ENCODE results near the gene EDN2.
A peak's percentile ranks its signal among the peaks of the same experiment; 100 is the strongest.

The EDN2 gene

DNA sequence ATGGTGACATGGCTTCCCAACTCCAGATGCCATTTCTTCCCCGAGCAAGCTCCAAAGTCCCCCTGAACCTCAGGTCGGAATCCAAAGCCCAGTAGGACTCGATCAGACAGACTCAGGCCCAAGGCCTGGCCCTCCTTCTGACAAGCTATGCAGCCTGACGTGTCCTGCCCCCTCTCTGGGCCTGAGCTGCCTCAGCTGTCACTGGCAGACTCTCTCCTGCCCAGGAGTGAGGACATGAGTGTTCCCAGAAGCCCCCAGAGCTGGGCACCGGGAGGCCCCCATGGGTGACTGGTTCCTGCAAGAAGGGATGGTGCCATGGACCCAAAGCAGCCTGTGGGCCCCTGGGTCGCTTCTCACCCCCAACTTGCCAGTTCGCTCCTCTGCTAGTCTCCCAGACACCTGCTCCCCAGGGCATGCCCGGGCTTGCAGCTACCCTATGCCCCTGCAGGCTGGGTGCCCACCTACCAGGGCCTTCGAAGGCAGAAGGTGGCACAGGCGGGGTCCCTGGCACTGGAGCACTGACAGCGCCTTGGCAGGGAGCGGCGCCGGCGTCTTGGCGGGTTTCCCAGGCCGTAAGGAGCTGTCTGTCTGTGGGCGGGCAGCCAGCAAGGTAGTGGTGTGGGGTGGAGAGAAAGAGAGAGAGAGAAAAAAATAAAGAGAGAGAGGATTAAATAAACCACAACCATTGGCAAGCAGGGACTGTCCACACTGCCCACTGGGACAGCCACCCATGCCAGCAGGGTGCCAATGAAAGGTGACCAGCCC is 2.3 kb downstream of the EDN2 start:
- DNase-seq = no peak

DNA sequence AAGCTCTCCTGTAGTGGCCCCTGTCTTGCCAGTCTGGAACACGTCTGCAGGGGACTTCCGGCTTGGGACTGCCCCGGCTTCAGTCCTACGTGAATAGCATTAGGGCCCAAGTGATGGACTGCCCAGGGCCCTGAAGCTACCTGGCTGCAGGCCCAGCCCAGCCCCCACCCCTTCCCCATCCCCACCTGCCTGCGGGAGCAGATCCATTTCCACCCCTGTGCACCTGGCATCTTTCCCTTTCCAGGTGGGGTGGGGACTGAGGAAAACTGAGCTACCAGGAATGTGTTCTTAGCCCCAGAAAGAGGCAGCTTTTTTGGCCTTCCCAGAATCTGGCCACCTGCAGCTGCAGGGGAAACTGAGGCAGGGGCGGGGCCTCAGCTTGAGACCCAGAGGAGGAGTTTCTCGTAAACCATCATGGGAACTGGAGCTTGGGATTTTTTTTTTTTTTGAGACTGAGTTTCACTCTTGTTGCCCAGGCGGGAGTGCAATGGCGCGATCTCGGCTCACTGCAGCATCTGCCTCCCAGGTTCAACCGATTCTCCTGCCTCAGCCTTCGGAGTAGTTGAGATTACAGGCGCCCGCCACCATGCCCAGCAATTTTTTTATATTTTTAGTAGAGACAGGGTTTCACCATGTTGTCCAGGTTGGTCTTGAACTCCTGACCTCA is 3.2 kb downstream of the EDN2 start:
- no peak for DNase-seq

DNA sequence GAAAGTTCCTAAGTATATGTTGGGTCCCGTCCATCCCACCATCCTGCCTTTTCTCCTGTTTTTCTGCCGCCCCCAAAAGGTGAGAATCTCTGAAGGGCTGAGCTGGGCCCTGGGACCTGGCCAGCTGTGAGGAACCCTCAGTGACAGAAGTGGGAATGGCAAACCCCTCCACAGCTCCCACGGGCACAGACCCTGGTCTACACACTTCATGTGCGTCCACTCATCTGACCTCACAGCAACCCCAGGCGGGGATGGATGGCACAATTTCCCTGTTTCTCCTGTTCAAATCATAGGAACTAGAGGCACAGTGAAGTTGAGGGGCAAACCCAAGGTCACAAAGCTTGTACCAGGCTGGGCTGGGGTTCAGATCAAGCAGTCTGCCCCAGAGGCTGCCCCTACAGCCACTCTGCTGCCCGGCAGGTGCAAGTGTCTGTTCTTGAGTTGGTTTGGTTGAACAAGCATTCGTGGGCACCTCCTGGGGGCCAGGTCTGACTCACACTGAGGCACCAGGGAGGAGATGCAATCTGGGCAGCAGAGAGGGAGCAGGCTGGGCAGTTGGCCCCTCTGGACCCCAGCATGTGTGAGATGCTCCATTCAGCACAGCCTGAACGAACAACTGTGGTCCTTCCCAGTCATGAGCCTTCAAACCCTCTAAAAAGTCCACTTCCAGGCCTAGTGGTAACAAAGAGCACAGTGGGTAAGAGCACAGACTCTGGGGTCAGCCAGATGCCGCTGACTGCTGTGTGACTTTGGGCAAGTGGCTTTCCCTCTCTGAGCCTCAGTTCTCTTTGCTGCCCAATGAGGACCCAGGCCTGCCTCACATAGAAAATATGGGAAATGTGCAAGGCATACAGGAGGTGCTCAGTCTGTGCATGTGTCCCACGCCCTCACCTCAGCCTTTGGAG is 4.0 kb downstream of the EDN2 start:
- no peak for DNase-seq

GRCh38 chr1:41479808-41480160 is 4.7 kb downstream of the EDN2 start:
- no peak for DNase-seq

DNA sequence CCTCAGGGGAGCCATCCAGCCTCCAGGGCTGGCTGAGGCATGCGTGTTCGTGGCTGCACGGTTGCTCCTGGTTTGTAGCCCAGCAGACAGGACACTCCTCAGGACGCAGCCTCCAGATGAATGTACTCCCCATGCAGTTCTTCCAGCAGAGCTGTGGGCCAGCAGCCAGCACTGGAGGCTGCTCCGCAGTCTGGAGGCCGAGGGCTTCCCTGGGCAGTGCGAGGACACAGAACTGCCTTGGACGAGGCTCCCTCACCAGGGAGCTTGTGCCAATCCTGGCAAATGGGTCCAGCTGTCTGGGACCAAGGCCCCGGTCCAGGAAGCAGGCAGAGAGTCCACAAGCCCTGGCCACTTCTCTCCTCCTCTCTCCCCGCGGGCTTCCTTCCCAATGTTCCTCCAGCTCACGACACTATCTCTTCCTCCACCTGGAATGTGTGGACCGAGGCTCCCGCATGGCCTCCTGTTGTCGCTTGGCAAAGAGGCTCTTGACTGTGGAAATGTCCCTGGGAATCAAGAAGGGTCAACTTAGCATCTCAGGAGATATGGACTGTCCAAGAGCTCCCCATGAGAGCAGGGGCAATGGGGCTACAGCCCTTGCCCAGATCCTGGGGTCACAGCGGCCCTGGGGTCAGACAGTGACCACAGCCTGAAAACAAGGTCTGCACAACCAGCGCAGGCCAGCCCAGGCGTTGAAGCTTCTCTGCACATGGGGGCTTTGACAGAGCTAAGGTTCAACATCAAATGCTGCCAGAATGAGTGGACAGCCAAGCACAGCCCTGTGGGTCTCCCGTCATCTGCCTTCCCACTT is 5.3 kb downstream of the EDN2 start:
- no peak for DNase-seq

DNA sequence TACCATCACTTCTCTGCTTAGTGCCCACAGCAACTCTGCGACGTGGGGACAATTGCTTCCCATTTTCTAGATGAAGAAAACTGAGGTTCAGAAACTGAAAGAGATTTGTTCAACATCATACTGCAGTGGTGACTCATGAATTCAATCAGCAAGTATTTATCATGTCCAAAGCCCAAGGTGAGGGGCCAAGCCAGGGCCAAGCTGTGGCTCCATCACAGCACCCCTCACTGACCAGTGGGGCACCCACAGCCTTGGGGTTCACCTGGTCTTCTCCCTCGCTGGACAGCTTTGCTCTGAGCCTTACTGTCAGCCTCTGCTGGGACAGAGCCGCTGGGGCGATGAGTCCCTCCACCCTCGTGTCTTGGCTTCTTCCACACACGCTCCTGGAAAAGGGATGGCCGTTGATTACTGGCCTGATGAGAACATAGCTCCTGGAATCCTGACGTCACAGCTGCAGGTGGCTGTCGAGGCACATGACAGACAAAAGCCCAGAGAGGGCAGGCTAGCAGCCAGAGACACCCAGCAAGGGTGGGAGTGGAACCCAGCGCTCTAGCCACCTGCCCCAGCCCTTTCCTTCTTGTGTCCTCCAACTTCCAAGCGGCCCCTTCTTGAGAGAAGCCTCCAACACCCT is 6.2 kb downstream of the EDN2 start:
- no peak for DNase-seq

DNA sequence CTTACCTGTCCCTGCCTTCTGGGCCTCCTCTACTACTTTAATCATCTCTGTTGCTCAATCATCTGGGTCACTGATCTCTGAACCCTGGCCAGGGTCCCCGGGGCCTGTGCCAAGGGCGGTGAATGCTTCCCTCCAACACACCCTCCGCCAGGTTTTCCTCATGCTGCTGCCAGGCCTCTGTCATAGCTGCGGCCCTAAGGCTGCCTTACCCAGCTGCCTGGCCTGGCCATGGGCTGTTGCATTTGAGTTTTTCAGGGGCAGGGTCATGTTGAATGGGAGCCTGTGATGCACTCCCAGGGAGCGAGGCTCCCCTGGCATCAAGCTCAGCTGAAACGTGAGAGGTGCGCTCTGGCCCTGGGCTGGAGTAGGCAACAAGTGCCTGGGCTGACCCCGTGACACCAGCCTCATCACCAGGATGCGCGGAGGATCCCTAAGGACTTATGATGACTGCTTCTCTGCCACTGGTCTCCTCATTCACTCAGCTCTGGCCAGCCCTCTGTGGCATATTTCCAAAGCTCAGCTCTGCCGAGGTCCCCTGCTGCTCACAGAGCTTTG is 7.6 kb downstream of the EDN2 start:
- no peak for DNase-seq

DNA sequence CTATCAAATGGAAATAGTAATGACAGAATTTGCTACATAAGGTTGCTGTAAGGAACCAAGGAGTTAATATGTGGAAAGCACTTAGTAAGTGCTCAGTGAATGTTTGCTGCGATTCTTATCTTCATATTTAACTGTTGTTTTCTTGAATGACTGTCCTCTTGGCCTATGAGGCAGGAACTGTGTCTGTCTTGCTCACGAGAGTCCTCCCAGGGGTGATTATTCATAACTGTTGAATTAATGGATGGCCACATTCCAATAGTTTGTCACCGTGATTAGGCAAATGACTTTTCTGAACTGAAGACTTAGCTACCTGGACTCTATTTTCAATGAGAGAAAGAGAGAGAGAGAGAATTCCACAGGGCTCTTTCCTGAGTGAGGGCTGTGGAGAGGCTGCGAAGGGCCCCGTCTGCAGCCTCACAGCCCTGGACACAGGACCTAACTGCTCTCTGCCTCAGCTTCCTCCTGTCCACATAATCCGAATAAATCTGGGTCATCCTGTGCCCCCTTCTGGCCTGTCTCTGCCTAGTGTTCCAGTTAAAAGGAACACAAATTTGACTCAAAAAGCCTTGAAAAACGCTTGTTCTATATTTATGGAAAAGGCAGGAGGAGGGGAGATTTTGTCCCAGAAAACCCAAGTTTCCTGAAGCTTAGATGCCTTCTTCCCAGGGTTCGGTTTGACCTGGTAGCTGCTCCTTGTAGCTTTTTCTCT is 8.5 kb downstream of the EDN2 start:
- DNase-seq = no peak

GRCh38 chr1:41475346-41475745 is 9.1 kb downstream of the EDN2 start:
- no peak for DNase-seq

DNA sequence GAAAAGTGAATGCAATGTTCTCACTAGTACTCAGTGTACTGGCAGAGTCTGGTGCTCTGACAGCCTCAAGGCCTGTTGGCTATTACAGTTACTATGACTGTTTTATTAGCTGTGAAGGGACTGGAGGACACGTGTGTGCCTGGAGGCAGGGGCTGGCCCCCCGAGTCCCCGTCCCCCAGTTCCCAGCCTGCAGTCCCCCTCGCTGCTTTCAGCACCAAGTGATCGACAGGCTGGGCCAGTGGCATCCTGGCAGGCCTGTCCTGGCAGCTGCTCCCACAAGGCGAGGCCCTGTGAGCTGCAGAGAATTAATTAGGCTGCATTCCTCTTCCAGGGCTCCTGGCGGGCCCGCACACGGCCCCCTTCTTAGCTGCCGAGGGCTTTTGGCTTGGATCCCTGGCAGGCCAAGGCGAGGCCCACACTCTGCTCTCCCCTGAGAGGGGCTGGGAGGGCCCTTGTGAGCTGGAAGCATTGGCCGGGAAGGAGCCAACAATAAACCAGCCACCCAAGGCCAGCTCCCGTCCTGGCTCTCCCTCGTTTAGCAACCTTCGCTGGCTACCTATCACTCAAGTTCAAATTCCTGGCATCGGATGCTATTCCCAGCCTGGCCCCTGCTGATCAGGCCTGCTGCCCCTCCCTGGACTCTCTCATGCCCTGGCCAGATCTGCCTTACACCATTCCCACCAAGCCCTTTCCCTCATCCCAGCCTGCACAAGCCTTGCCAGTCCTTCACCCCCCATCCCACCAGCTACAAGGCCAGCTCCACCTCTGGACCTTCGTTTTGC is 9.8 kb downstream of the EDN2 start:
- DNase-seq = no peak

DNA sequence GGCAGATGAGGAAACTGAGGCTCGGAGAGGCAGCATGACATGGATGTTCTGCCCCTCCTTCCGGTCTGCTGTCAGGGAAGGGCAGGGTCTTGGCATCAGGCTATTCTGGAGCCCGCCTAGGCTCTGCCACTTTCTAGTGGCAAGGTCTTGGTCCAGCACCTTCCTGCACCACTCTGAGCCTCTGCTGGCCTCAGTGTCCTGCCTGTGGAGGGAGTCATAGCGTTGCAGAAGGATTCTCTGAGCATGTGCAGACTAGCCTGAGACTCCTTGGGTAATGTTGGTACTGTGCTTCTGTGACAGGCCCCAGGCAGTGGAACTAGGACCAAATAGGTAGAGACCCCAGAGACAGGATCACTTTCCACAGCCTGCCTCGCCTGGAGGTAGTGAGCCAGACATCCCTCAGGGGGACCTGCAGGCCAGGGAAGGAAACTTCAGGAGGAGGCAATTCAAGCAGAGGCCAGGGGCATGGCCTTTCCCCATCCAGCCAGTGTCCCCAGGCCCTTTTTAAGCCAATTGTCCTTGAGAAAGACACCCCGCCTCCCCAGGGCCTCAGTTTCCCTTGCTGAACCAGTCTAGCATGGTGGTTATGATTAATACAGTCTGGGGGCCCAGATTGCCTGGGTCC is 10.6 kb downstream of the EDN2 start:
- DNase-seq = no peak

- DNase-seq = no peak
These were observed 12.8 kb downstream of the EDN2 start for GRCh38 chr1:41471658-41472057.

GRCh38 chr1:41469706-41470105 is 14.8 kb downstream of the EDN2 start:
- DNase-seq = no peak

DNA sequence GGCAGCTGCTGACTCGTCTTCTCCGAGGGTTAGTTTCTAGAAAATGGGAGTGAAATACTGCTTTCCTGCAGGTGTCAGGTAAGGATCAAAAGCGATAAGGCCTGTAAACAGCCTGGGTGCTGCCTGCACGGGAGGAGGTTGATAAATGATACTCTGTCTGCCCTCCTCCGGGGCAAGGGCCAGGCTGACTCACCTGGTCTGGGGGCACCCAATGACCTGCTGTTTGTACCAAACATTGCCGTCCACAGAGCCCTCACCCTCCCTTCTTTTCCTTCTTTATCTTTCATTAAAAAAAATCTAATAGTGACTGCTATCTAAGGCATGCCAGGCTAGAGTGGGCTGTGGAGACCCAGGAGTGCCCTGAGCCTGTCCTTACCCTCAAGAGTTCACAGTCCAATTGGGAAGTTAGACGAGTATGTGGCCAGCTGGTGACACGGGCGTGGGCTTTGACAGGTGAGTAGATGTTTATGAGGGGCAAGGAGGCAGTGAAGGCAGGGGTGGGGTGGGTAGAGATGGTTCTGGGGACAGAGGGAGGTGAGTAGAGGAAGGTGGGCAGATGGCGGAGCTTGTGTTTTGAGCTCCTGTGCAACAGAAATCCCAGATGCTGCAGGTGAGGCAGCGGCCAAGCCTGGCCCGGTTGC is 16.2 kb downstream of the EDN2 start:
- DNase-seq = no peak

DNA sequence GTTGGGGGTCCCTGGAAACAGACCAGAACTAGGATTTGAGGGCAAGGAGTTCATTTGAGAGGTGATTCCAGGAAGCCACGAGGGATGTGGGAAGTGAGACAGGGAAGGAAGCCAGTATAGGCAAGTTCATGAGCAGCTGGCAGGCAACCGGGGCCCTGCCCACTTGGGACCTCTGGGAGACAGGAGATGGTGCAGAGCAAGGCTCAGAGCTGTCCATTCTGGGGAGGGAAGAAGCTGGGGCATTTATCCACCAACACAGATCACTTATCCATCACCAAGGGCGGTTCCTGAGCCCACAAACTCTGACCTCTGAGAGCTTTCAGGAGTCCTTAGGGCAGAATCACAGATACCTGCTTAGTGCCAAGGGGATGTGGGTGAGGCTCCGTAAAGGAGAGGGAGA is 16.8 kb downstream of the EDN2 start:
- DNase-seq = no peak

GRCh38 chr1:41466146-41466545 is 18.3 kb downstream of the EDN2 start:
- DNase-seq = no peak

DNA sequence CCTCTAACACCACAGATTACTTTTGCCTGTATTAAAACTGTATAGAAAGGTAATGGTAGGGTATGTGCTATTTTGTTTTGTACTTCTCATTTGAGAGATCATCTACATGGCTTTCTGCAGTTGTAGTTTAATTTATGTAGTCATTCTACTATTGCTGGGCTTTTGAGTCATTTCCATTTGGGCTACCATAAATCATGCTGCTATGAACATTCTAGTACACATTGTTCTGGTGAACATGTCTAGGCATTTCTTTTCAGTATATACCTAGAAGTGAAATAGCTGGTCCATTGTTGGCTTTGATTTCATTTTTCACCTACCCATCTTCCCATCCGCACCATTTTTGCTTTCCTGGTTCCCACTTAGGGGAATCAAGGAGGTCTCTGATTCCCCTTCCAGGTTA is 18.7 kb downstream of the EDN2 start:
- DNase-seq = no peak

DNA sequence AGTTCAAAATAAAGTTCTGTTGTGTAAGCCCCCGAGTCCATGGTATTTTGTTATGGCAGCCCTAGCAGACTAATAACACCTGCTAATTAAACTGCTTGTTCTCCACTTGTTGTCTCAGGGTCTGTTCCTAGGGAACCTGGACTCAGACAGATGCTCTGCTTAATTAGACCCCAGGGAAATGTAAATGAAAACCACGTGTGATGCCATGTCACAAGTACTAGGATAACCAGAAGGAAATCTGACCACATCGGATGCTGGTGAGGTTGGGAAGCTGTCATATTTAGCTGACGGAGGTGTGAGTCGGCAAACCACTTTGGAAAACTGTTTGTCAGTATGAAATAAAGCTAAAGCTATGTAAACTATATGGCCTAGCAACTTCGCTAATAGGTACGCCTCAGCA is 19.6 kb downstream of the EDN2 start:
- DNase-seq = peak; percentile 92

GRCh38 chr1:41463516-41463915 is 21.0 kb downstream of the EDN2 start:
- no peak for DNase-seq

DNA sequence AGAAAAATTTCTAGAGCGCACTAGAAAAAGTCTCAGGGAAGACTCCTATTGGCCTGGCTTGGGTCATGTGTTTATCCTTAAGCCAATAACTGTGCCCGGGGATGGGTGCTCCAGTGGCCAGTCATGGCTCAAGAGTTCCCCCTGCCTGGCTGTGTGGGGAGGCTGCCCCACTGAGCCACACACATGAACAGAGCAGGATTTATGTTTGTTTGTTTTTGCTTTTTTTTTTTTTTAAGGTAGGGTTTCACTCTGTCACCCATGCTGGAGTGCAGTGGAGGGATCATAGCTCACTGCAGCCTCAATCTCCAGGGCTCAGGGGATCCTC is 21.8 kb downstream of the EDN2 start:
- no peak for DNase-seq
